ENCODE results near the gene HSPA5.

DNA sequence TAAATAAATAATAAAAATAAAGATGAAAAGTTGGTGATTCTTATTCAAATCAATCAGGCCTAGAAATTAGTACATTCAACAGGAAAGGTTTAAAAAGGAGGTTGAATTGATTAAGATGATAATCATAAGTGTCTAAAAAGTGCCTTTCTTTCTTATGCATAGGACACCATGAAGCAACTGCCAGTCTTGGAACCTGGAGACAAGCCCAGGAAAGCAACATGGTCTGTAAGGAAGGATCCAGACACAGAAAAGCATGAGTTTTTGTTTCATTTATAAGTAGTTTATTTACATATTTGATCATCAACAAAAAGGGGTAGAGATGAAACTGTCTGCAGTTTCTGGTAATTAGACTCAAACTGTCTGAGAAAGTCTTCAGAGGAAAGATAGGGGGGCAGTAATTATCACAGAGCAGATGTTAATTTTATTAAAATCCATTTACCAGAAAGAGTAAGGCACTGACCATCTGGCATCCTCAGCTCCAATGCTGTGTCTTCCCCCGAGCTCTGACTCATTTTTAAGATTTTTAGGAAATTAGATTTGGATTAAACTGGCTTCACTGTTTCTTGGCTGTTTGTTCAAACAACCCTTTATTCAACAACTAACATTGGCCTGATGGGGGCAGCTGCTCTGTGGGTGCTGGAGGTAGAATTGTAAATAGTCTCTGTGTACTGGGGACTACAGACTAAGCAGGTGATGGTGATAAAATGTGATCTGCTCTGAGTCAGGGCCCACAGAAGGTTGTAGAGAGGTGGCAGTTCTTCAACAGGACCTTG is 38.1 kb downstream of the HSPA5 start:
- TF ChIP-seq, protein P1, sequence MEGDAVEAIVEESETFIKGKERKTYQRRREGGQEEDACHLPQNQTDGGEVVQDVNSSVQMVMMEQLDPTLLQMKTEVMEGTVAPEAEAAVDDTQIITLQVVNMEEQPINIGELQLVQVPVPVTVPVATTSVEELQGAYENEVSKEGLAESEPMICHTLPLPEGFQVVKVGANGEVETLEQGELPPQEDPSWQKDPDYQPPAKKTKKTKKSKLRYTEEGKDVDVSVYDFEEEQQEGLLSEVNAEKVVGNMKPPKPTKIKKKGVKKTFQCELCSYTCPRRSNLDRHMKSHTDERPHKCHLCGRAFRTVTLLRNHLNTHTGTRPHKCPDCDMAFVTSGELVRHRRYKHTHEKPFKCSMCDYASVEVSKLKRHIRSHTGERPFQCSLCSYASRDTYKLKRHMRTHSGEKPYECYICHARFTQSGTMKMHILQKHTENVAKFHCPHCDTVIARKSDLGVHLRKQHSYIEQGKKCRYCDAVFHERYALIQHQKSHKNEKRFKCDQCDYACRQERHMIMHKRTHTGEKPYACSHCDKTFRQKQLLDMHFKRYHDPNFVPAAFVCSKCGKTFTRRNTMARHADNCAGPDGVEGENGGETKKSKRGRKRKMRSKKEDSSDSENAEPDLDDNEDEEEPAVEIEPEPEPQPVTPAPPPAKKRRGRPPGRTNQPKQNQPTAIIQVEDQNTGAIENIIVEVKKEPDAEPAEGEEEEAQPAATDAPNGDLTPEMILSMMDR (IDR thresholded peaks at IDR 0.05 in 4 of 5, conservative IDR thresholded peaks at IDR 0.05 in 1 of 5) = no peak
- no peak for TF ChIP-seq POLR2A (IDR thresholded peaks at IDR 0.05)

Measured in gastrocnemius medialis (tissue), 4 donors.